Thyroid gland (tissue), 4 donors: ENCODE measurements around the gene TPK1. TPM values are rescaled to one million over a fixed set of nuclear protein-coding genes. Genes with fewer than 3 reads are reported as not detected.

ENCODE experiments used
- DNase-seq, 2 donors: peaks; one replicate each; pipeline ENCODE4 v3.0.0-alpha.2; 2019
- H3K27ac ChIP-seq, 3 donors: fragments of 200-600 bp; sonication (generic); 1 replicate in 2 of 3; 2 replicates in 1 of 3; pipeline ENCODE4 v1.5.1; 2016 to 2019; ENCODE audit warnings: mild to moderate bottlenecking in 1 of 3, moderate library complexity in 1 of 3
- H3K27me3 ChIP-seq: fragments of 200-600 bp; sonication (generic); one replicate; pipeline ENCODE4 v1.5.1; 2019
- H3K36me3 ChIP-seq, 2 donors: fragments of 200-600 bp; sonication (generic); one replicate each; pipeline ENCODE4 v1.5.1; 2016 to 2019
- H3K4me1 ChIP-seq, 2 donors: fragments of 200-600 bp; sonication (generic); one replicate each; pipeline ENCODE4 v1.5.1; 2017 to 2019
- H3K4me3 ChIP-seq, 3 donors: fragments of 200-600 bp; sonication (generic); replicated peaks in 1 of 3; 1 replicate in 2 of 3; 2 replicates in 1 of 3; pipeline ENCODE4 v1.5.1; 2016; ENCODE audit warnings: mild to moderate bottlenecking in 1 of 3
- H3K9me3 ChIP-seq: fragments of 200-600 bp; sonication (generic); one replicate; pipeline ENCODE4 v1.5.1; 2017
- CTCF ChIP-seq, 6 experiments: fragments of 200-600 bp in 3 of 6; fragments of 450-650 bp in 3 of 6; sonication (generic) in 3 of 6; IDR thresholded peaks; one replicate each; pipeline ENCODE4 v1.5.1; 2016 to 2019; ENCODE audit warnings: antibody characterized with exemption in 6 of 6, mild to moderate bottlenecking in 2 of 6, inconsistent platforms in 1 of 6, moderate library complexity in 1 of 6
- POLR2A ChIP-seq, 2 donors: fragments of 450-650 bp; IDR thresholded peaks; one replicate each; pipeline ENCODE4 v1.6.1; 2017; ENCODE audit warnings: antibody characterized with exemption in 2 of 2, mild to moderate bottlenecking in 2 of 2, moderate library complexity in 1 of 2
- WGBS, 2 donors: methylation state at CpG; one replicate each; pipeline ENCODE4 v1.1.5; 2017; 5-methylcytosine and 5-hydroxymethylcytosine counted together
- intact Hi-C: fragments of 100-400 bp; cut with DNase I; formaldehyde crosslinking; loops from one replicate; pipeline ENCODE4 v1.15.1; 2023
- total RNA-seq, 4 donors: library from RNA; depleted of rRNA; stranded (reverse); fragments of >200 nt; gene quantifications; one replicate each; pipeline ENCODE4 v1.2.3, GENCODE V29; 2016

TPK1 gene
- total RNA-seq, 4 donors from 2014 or later = 2.6 to 10.4 (median 6.2) TPM

- intact Hi-C loops = no loop called here
- WGBS, 2 donors = 84 to 89% methylated on average over 2 of the region's 2 CpGs
Observed at GRCh38 chr7:144747936-144748335, 87.9 kb downstream of the TPK1 start.

GRCh38 chr7:144738708-144739314 is 97.0 kb downstream of the TPK1 start:
- Histone ChIP-seq H3K27ac (no peak overlapping the region), H3K9me3 (no peaks in the 10 kb centered on the region), H3K27me3 (no peaks in the 10 kb centered on the region), H3K4me1 (no peaks in the 10 kb centered on the region), H3K36me3 (no peaks in the 10 kb centered on the region), H3K4me3 (no peak overlapping the region)
- WGBS, 2 donors = 44% methylated on average over 5 of the region's 5 CpGs
- no peak for DNase-seq
- intact Hi-C loops = no loop called here
- TF ChIP-seq POLR2A (IDR thresholded peaks at IDR 0.05) (no peak), CTCF (IDR thresholded peaks at IDR 0.05) (peak in 5 of 6 experiments; percentile 25 to 71 (median 59))

More at GRCh38 chr7:144747936-144748335, 87.9 kb downstream of the TPK1 start:
- no peak overlapping the region for H3K27ac ChIP-seq
- no peaks in the 10 kb centered on the region for H3K9me3 ChIP-seq
- H3K36me3 ChIP-seq = no peaks in the 10 kb centered on the region
- H3K27me3 ChIP-seq = no peaks in the 10 kb centered on the region
- TF ChIP-seq CTCF (IDR thresholded peaks at IDR 0.05) = no peak
- TF ChIP-seq POLR2A (IDR thresholded peaks at IDR 0.05) = no peak
- H3K4me1 ChIP-seq = no peaks in the 10 kb centered on the region
- no peak for DNase-seq
- no peak overlapping the region for H3K4me3 ChIP-seq

- Histone ChIP-seq H3K36me3 (no peaks in the 10 kb centered on the region), H3K4me1 (no peaks in the 10 kb centered on the region), H3K27me3 (no peaks in the 10 kb centered on the region), H3K27ac (no peak overlapping the region), H3K4me3 (no peak overlapping the region), H3K9me3 (no peaks in the 10 kb centered on the region)
- DNase-seq = no peak
- 50 to 56% methylated on average over 3 of the region's 3 CpGs for WGBS, 2 donors
- intact Hi-C loops = no loop called here
- TF ChIP-seq POLR2A (IDR thresholded peaks at IDR 0.05) (no peak), CTCF (IDR thresholded peaks at IDR 0.05) (no peak)
Observed at GRCh38 chr7:144738146-144738545, 97.7 kb downstream of the TPK1 start.

- Histone ChIP-seq H3K27me3 (no peaks in the 10 kb centered on the region), H3K27ac (no peak overlapping the region), H3K36me3 (no peaks in the 10 kb centered on the region), H3K4me1 (no peaks in the 10 kb centered on the region), H3K4me3 (no peak overlapping the region), H3K9me3 (no peaks in the 10 kb centered on the region)
- TF ChIP-seq CTCF (IDR thresholded peaks at IDR 0.05) (no peak), POLR2A (IDR thresholded peaks at IDR 0.05) (no peak)
- intact Hi-C loops = no loop called here
- WGBS, 2 donors = 32 to 49% methylated on average over 1 of the region's 1 CpG
- no peak for DNase-seq
Observed at GRCh38 chr7:144736880-144737493, 98.9 kb downstream of the TPK1 start.

- Histone ChIP-seq H3K27ac (no peak overlapping the region), H3K4me1 (no peaks in the 10 kb centered on the region), H3K27me3 (no peaks in the 10 kb centered on the region), H3K4me3 (no peak overlapping the region), H3K36me3 (no peaks in the 10 kb centered on the region), H3K9me3 (no peaks in the 10 kb centered on the region)
- TF ChIP-seq CTCF (IDR thresholded peaks at IDR 0.05) (no peak), POLR2A (IDR thresholded peaks at IDR 0.05) (no peak)
- DNase-seq = no peak
- 88% methylated on average over 8 of the region's 8 CpGs for WGBS, 2 donors
- intact Hi-C loops = no loop called here
Observed at GRCh38 chr7:144735505-144736276, 100.2 kb downstream of the TPK1 start.
